Measurements from ENCODE around the gene INPP4A.

Gene INPP4A

GRCh38 chr2:98519156-98519555 lies 74.5 kb downstream of the INPP4A start:
- no peak for DNase-seq

DNA sequence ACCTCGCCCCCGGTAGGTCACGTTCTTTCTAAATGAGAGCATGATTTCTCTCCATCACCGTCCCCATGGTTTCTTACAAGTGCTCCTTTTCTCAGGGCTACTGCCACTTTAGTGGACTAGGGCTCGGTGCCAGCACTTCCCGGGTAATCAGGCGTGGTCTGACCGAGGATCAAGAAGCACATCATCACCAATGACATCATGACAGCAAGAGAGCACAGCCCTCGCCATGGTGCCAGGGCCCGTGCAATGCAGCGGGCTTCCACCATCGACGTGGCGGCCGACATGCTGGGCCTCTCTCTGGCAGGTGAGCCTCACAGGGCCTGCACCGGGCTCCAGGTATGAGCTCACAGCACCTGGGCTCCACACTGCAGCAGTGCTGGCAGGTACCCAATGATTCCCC lies 75.2 kb downstream of the INPP4A start:
- DNase-seq, result no peak

- DNase-seq, result no peak
Observed at GRCh38 chr2:98520806-98521205, 76.1 kb downstream of the INPP4A start.

GRCh38 chr2:98521266-98521665 lies 76.6 kb downstream of the INPP4A start:
- DNase-seq, result no peak

DNA sequence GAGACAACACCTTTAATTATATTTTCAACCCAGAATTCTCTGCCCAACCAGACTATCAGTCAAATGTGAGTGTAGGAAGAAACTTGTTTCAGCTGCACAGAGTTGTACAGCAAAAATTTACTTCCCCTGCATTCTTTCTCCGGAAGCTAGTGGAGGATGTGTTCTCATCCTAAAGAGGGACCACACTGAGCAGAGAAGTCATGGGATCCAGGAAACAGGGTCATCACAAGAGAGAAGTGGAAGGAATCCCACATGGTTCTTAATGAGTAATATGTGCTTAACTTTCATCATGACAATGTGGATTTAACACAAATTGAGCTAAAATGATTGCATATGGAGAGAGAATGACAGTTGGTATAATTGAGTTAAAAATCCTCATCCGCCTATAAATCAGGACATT lies 78.2 kb downstream of the INPP4A start:
- no peak for DNase-seq

DNA sequence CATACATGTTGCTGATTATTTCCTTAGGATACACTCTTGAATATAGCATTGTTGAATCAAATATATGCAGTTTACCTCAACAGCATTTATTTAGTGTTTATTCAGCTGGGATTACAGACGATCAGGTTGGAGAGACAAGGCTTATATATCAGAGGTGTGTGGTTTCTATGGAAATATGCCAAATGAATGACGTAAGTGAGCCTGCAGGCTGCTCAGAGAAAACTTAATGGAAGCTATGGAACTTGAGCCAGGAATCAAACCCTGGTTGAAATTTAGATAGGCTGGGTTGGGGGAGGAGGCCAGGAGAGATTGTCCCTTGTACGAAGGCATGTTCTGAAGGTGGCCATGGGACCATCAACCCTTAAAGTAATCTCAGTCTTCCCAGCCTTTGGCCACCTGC lies 79.5 kb downstream of the INPP4A start:
- DNase-seq, result no peak

DNA sequence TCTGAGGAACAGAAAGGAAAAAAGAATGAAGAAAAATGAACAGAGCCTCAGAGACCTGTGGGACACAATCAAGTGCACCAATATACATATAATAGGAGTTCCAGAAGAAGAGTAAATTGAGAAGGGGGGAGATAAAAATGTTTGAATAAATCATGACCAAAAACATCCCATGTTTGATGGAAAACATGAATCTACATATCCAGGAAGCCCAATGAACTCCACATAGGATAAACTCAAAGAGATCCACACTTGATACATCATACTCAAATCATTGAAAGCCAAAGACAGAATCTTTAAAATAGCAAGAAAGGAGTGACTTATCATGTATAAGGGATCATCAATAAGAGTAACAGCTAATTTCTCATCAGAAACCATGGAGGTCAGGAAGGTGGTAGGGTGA lies 83.7 kb downstream of the INPP4A start:
- DNase-seq, result no peak

- no peak for DNase-seq
Observed at GRCh38 chr2:98530114-98530513, 85.5 kb downstream of the INPP4A start.

GRCh38 chr2:98532756-98533155 lies 88.1 kb downstream of the INPP4A start:
- no peak for DNase-seq

DNA sequence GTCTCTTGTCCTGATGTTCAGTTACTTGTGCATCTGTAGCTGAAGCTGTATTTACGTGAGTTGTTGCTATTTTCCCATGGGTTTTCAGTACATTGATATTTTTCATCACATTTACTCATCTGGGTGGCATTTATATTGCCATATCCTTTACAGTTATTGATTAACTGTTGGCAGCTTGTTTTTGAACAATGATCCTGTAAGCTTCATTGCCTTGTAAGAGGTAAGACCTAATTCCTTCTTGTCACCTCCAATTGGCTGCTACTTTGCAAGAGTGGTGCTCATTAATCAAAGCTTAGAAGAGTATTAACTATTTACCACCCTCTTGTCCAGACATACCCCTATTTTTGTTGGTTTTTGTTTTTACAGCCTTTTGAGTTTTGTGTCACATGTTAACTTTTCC lies 88.9 kb downstream of the INPP4A start:
- DNase-seq, result no peak

DNA sequence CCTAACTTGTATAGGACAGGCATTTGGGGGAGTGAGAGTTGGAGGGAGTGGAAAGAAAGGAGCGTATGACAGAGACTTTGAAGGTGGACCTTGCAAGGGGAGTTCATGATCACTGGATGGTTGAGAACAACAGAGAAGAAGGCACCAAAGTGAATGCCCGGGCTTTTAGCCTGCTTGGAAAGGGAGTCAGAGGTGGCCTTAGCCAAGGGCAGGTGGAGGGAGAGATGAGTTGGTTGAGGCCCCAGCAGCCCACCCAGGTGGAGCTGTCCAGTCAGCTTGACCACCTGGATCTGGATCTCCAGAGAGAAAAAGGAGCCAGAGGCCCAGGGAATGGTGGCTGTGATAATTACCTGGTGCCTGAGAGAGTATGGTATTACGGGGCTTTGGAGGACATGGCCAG lies 90.1 kb downstream of the INPP4A start:
- DNase-seq, result no peak

DNA sequence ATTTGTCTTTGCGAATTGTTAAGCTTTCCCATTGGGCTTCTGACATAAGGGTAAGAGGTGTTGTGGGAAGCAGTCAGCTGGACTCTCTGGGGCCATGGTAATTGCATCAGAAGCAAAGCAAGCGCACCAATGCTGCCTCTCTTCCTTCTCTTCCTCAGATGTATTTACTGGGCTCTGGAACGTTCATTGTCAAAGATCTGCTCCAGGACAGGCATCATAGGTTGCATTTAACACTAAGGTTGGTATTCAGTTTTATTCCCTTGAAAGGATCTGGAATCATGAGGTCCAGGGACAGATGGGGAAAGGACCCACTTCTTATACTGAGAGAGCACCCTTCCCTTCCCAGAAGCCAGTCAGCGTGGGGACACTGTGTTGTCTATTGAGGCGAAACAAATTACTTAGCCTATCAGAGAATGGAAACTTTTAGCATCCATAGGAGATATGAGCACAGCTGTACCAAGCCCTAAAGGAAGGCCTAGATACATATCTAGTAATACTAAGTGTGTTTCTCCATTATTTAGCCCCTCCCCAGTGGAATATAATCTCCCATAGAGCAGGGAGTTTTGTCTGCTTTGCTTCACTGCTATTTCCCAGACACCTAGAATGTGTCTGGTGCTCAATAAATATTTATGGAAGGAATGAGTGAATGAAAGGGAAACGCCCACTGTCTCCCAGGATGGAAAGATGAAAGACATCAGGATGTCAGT lies 91.5 kb downstream of the INPP4A start:
- no peak for DNase-seq

DNA sequence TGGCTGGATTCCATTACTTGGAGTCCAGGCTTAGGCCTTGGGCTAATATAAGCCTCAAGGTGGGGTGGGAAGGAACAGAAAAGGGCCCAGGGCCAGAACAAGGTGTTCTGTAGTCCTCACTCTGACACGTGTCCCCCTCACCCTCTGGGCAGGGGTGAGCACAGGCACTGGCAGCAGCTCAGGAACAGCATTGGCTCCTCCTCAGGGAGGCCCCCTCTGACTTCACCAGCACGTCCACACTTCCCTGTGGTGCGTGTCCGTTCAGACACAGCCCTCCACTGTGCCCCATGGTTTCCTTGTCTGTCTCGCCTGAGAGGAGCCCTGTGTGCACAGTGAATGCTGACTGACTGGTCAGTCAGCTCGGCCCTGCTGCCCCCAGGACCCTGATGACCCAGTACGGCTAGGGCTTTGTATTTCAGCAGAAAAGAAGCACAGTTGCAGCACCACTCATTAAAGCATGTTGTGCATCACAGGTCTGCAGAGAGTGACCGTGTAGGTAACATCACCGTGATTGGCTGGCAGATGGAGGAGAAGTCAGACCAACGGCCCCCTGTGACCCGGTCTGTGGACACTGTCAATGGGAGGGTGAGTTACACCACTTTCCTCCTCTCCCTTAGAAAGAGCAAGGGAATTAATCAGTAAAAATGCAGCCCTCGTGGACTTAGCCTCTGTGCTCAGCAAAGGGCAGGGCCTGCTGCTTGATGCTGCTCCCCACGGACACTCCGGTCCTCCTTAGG lies 92.9 kb downstream of the INPP4A start:
- DNase-seq, result no peak

DNA sequence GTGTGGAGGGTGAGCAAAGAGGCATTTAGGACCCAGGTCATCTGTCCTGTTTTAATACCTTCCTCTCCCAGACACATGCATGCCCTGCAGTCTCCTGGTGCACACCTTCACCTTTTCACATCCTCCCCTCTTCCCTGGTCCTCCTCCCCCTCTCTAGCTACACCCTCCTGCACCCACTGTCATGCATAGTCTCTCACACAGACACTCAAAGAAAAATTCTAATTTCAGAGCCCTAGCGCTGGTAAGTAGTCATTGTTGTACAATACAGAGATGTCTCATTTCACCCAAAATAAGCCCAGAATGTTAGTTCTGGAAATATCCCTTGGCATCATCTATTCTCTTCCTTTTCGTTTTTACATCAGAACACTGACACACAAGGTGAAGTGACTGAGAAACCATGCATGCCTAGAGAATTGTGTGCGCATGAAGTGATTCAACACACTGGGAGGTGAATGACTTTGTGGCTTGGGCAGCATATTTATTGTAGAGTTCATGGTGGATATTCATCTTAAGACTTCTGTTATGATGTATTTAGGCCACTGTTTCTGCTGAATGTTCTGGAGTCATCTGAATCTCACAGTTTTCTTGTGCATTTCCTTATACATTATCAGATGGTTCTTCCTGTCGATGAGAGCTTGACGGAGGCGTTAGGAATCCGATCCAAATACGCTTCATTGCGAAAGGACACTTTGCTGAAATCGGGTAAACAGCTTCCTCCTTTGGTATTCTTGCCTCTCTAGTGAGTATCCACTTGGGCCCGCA lies 93.8 kb downstream of the INPP4A start:
- no peak for DNase-seq

DNA sequence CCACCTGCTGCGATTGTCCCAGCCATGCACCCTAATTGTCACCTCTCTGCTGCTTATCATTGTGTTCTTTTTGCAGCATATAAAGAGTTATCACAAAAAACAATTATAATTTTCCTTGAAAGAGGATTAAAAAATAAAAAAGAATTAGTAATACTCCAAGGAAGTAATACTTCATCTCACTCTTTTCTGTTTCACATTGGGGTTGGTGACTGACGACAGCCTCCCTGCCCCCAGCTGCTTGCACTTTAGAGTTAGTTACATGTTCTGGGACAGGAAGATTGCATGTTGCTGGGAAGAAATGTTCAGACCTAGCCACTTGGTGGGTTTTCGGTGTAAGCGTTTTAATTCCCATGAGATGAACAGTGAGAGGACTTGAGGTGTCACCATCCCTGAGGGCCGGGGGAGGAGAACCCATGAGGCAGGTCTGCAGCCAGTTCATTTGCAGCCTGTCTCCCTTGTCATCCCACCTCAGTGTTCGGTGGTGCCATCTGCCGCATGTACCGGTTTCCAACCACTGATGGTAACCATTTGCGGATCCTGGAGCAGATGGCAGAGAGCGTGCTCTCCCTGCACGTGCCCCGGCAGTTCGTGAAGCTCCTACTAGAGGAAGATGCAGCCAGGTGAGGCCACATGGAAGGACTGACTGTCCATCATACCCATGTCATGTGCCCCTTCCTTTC lies 94.5 kb downstream of the INPP4A start:
- no peak for DNase-seq

DNA sequence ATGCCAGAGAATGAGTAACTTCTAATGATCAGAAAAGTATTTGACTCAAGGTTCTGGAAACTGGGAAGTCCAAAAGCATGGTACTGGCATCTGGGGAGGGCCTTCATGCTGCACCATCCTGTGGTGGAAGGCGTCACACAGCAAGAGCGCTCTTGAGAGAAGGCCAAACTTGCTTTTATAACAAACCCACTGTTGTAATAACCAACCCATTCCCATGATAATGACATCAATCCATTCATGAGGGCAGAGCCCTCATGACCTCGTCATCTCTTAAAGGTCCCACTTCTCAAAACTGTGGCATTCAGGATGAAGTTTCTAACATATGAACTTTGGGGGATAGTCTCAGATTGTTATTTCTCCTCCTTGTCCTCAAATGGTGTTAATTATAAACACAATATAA lies 95.9 kb downstream of the INPP4A start:
- DNase-seq, result no peak

- no peak for DNase-seq
Observed at GRCh38 chr2:98541489-98541888, 96.8 kb downstream of the INPP4A start.

DNA sequence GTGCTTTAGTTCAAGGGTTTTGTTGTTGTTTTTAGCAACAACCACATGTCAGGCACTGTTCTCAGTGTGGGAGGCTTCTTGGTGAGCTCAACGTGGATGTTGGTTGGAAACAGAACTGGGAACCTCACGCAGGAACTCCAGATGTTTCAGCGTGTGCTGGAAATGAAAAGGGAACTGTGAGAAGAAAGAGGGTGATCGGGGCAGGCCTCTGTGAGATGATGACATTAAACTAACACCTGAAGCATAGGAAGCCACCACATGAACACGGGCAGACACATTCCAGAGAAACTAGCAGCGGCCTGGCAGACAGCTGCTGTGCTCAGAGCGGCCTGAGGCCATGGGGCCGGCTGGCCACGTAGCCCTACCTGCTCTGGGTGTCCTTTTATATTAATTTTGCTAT lies 97.2 kb downstream of the INPP4A start:
- no peak for DNase-seq

DNA sequence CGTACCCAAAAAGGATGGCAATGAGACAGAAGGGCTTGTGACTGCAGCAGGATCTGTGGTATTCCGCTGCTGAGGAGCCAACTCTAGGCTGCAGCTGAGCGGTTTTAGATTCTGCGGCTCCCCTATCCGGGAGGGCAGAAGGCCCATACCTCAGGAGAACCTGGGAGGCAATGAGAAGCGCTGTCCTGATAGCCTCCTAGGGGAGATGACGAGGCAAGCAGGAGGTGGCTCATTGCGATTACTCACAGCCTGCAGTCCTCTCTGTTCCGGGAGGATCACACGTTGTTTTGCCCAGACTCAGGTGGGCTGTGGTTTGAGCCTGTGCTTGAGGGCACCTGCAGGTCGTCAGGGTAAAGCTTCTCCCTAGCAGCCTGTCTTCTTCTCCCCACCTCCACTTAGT lies 98.6 kb downstream of the INPP4A start:
- DNase-seq, result no peak

GRCh38 chr2:98543842-98544241 lies 99.2 kb downstream of the INPP4A start:
- no peak for DNase-seq

DNA sequence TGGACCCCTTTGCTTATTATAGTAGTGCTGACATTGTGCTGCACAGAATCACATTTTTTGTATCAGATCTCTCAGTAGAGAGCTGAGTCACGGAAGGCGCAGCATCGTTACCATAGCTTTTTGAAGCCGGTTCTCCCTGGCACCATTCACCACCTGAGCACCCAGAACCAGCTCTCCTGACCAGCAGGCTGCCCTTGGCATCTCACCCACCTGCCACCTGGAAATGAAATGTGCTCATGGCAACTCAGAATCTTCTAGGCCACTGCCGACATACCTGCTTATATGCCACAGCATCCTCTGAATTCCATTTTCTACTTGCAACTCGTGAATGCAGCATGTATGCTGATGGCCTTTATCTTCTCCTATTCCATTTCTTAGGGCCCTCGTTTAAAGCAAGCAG lies 100.9 kb downstream of the INPP4A start:
- DNase-seq, result no peak

GRCh38 chr2:98546186-98546585 lies 101.5 kb downstream of the INPP4A start:
- no peak for DNase-seq

GRCh38 chr2:98547092-98547790 lies 102.6 kb downstream of the INPP4A start:
- DNase-seq, result no peak

Data from NCI-H1436 treated with DMSO at 0.1 percent for 48 hours (cell line).